H1 (cell line): ENCODE data around the gene ZBED6. TPM values are rescaled to one million over a fixed set of nuclear protein-coding genes. Genes with fewer than 3 reads are reported as not detected.

ENCODE experiments used
- CBX8 ChIP-seq: fragments of 300-800, 300-1000 bp; sonication (generic); IDR thresholded peaks from 2 replicates; pipeline ENCODE4 v1.7.1; 2016; ENCODE audit warnings: low read depth, low read length, borderline replicate concordance
- CREB1 ChIP-seq: IDR thresholded peaks from 2 replicates; pipeline ENCODE4 v1.6.1; 2012; ENCODE audit warnings: inconsistent platforms
- SRF ChIP-seq: IDR thresholded peaks from 2 replicates; pipeline ENCODE4 v1.6.1; 2011; ENCODE audit warnings: mild to moderate bottlenecking, low read depth, low read length, moderate library complexity
- TAF7 ChIP-seq: optimal IDR thresholded peaks from 2 replicates; pipeline ENCODE3; 2011; ENCODE audit warnings: low read depth, mild to moderate bottlenecking, inconsistent platforms, low read length, moderate library complexity, borderline replicate concordance
- polyA plus RNA-seq, 7 experiments: library from polyadenylated mRNA; depleted of rRNA in 3 of 7; stranded (reverse) in 5 of 7; unstranded in 2 of 7; fragments of >200 nt in 5 of 7; fragments of 200-250 nt in 2 of 7; gene quantifications; 1 replicate in 5 of 7; 2 replicates in 1 of 7; 4 replicates in 1 of 7; pipeline versions ENCODE4 v1.2.1 to v1.2.3, GENCODE V29; 2011 to 2013; ENCODE audit warnings: missing spikeins in 2 of 7, mixed read lengths in 2 of 7
- total RNA-seq: library from RNA; stranded (reverse); fragmentation: NEBNext Ultra II Directional; extraction: Animal tissue kit (Norgen Biotek cat#: 25700); gene quantifications from 2 replicates; pipeline ENCODE4 v1.2.1, GENCODE V29; 2021

ZBED6 gene
- total and polyA plus RNA-seq, 2 of the 8 experiments (the other 6 are each of a cell fraction or from before 2014, with no cell fraction given) = 1.4 to 25.9 TPM

GRCh38 chr1:203840208-203840808 lies 44.9 kb downstream of the ZBED6 start (continued):
- TF ChIP-seq TAF7 (no peak), CBX8 (no peak), CREB1 (no peak), SRF (no peak)
